Psoas muscle (tissue), 8 donors: ENCODE measurements around the gene ERC2. TPM values are rescaled to one million over a fixed set of nuclear protein-coding genes. Genes with fewer than 3 reads are reported as not detected.

Experiments
- ATAC-seq, 4 donors: fragments of 200-7000 bp; cut with Tn5 transposase; one replicate each; pipeline ENCODE4 v1.9.1; 2020; ENCODE audit warnings: moderate library complexity in 3 of 4, mild to moderate bottlenecking in 2 of 4
- DNase-seq, 2 donors: peaks; one replicate each; pipeline ENCODE4 v3.0.0-alpha.2; 2020
- H3K27ac ChIP-seq: fragments of 200-600 bp; one replicate; pipeline ENCODE4 v1.8.0; 2022
- H3K27me3 ChIP-seq, 3 donors: fragments of 200-600 bp in 1 of 3; one replicate each; pipeline versions ENCODE4 v1.6.1 to v1.8.0; 2013 to 2022; ENCODE audit warnings: low read length in 2 of 3, mild to moderate bottlenecking in 2 of 3, moderate library complexity in 1 of 3; ENCODE audit not compliant: insufficient read depth in 3 of 3
- H3K36me3 ChIP-seq, 2 donors: fragments of 200-600 bp in 1 of 2; one replicate each; pipeline versions ENCODE4 v1.6.1 to v1.8.0; 2013 to 2022; ENCODE audit warnings: low read depth in 1 of 2, mild to moderate bottlenecking in 1 of 2, moderate library complexity in 1 of 2; ENCODE audit not compliant: insufficient read depth in 1 of 2
- H3K4me1 ChIP-seq: fragments of 200-600 bp; one replicate; pipeline ENCODE4 v1.8.0; 2022
- H3K4me3 ChIP-seq: fragments of 200-600 bp; one replicate; pipeline ENCODE4 v1.8.0; 2022; ENCODE audit warnings: mild to moderate bottlenecking
- H3K9me3 ChIP-seq: fragments of 200-600 bp; one replicate; pipeline ENCODE4 v1.8.0; 2022
- CTCF ChIP-seq: fragments of 200-600 bp; IDR thresholded peaks from one replicate; pipeline ENCODE4 v1.8.0; 2022; ENCODE audit warnings: antibody characterized with exemption
- WGBS, 3 donors: extraction: QIAGEN DNeasy Blood & Tissue Kit; methylation state at CpG; one replicate each; pipeline versions ENCODE4 v1.1.6 to v1.1.7; 2013; 5-methylcytosine and 5-hydroxymethylcytosine counted together
- intact Hi-C, 2 donors: fragments of 100-400 bp; cut with DNase I; formaldehyde crosslinking; loops; one replicate each; pipeline versions ENCODE4 v1.11.0 to v1.14.2; 2022
- polyA plus RNA-seq, 3 donors: library from polyadenylated mRNA; stranded (reverse); fragments of 200-250 nt; gene quantifications; one replicate each; pipeline ENCODE4 v1.2.3, GENCODE V29; 2013
- total RNA-seq, 4 donors: library from RNA; stranded (reverse); fragmentation: NEBNext Ultra II Directional in 2 of 4; extraction: Animal tissue kit (Norgen Biotek cat#: 25700) in 2 of 4; gene quantifications; one replicate each; pipeline versions ENCODE4 v1.2.1 to v1.2.4, GENCODE V29; 2021 to 2023
- donor health status: healthy with polysubstance abuse.
- donor health status: DM: no; HTN: no; CAD: no; lungs with moderate emphysema.
- donor health status: Bipolar disorder and iron deficiency.
- donor health status: healthy.
- donor health status: DM: yes; HTN: yes; CAD: no.
- donor health status: DM: no; HTN: no; CAD: no.
- donor health status: DM: no; HTN: no; CAD: no.
- donor health status: DM: yes; HTN: yes; CAD: no.

ERC2 gene
- total and polyA plus RNA-seq, 7 donors, result 0.04 to 0.15 TPM; not detected in 5

GRCh38 chr3:55631766-55632331, 836.4 kb downstream of the ERC2 start:
- Histone ChIP-seq H3K4me3 (no peak overlapping the region), H3K9me3 (no peaks in the 10 kb centered on the region), H3K4me1 (no peaks in the 10 kb centered on the region), H3K36me3 (no peaks in the 10 kb centered on the region), H3K27ac (no peak overlapping the region), H3K27me3 (no peaks in the 10 kb centered on the region)
- TF ChIP-seq CTCF, result no peak
- intact Hi-C loops, result no loop called here
- DNase-seq (no peak), ATAC-seq (no peak)
- 69 to 92% (median 81%) methylated on average over 1 of the region's 1 CpG for WGBS, 3 donors

GRCh38 chr3:55630921-55631299, 837.4 kb downstream of the ERC2 start:
- TF ChIP-seq CTCF, result no peak
- Histone ChIP-seq H3K4me3 (no peak overlapping the region), H3K4me1 (no peaks in the 10 kb centered on the region), H3K27me3 (no peaks in the 10 kb centered on the region), H3K36me3 (no peaks in the 10 kb centered on the region), H3K9me3 (no peaks in the 10 kb centered on the region), H3K27ac (no peak overlapping the region)
- WGBS, 3 donors, result 89 to 96% (median 95%) methylated on average over 1 of the region's 1 CpG
- ATAC-seq (no peak), DNase-seq (no peak)
- intact Hi-C loops, result no loop called here

DNA sequence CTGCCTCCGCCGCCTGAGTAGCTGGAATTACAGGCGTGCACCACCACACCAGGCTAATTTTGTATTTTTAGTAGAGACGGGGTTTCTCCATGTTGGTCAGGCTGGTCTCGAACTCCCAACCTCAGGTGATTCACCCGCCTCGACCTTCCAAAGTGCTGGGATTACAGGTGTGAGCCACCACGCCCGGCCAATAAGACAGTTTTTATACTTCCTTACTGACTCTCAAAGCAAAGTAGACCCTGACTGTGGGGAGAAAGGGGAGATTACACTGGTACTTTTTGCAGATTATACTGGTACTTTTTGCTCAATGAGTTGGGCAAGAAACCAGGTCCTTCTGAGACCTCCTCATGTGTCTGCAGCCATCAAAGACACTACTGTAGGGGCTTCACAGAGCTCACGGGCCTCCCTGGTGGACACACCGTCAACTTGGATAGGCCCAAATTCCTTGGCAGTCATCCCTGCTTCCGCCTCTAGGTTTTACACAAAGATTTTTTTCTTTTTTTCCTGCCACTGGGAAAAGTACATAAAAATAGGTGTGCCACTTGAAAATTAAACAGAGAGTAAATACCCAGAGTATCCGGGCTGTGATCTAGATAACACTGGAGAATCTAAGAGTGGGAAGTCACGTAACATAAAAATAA, 837.9 kb downstream of the ERC2 start:
- no peak overlapping the region for H3K4me3 ChIP-seq
- no peak overlapping the region for H3K27ac ChIP-seq
- H3K27me3 ChIP-seq, result no peaks in the 10 kb centered on the region
- H3K4me1 ChIP-seq, result no peaks in the 10 kb centered on the region
- DNase-seq (no peak), ATAC-seq (no peak)
- no peaks in the 10 kb centered on the region for H3K9me3 ChIP-seq
- H3K36me3 ChIP-seq, result no peaks in the 10 kb centered on the region
- TF ChIP-seq CTCF, result no peak
- intact Hi-C loops, result no loop called here
- 88 to 92% (median 89%) methylated on average over 14 of the region's 14 CpGs for WGBS, 3 donors

DNA sequence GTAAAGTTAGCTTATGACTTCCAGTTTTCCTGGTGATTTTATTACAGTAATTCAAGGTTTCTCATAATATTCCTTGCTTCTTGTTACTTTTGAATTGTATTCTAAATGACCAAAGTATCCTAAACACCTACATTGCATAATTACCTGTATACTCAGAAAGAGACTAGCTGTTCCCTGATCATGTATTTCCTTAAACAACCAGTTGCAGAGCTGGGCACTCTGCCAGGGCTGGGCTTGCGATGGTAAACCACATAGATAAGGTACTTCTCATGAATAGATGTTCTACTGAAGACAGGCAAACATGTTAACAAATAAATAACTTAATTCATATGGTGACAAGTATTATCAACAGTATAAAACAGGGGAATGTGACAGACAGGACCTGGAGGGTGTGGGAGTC, 838.8 kb downstream of the ERC2 start:
- DNase-seq, result no peak

More for the DNA sequence above, 838.8 kb downstream of the ERC2 start:
- intact Hi-C loops, result no loop called here
- no peak for ATAC-seq
- H3K27ac ChIP-seq, result no peak overlapping the region
- H3K4me3 ChIP-seq, result no peak overlapping the region
- no peaks in the 10 kb centered on the region for H3K9me3 ChIP-seq
- no peaks in the 10 kb centered on the region for H3K27me3 ChIP-seq
- no peaks in the 10 kb centered on the region for H3K36me3 ChIP-seq
- H3K4me1 ChIP-seq, result no peaks in the 10 kb centered on the region
- no peak for TF ChIP-seq CTCF
- 35 to 47% (median 37%) methylated on average over 1 of the region's 1 CpG for WGBS, 3 donors
